Measurements from ENCODE around the gene CDKL1. TPM values are rescaled to one million over a fixed set of nuclear protein-coding genes. Genes with fewer than 3 reads are reported as not detected.
A peak's percentile ranks its signal among the peaks of the same experiment; 100 is the strongest.

CDKL1 gene
- total RNA-seq, 2 experiments from 2014 or later: 12.1 to 13.7 TPM

- ATAC-seq (ENCODE audit: low read depth) (no peak), DNase-seq (no peak)
- H3K4me1 Mint-ChIP-seq: peaks cover 15% of the 10 kb centered on the region
- no peak overlapping the region for H3K27ac Mint-ChIP-seq
- H3K4me3 Mint-ChIP-seq: no peak overlapping the region
- H3K9me3 Mint-ChIP-seq: no peaks in the 10 kb centered on the region
- H3K27me3 Mint-ChIP-seq: peaks cover 2% of the 10 kb centered on the region
- POLR2A ChIA-PET: interaction anchor here (0.9 kb wide), 1 partner anchor 17 kb away, joined by 4 read pairs; no protein-coding TSS in a partner anchor
- H3K36me3 Mint-ChIP-seq: peaks cover 12% of the 10 kb centered on the region
These were observed 51.7 kb downstream of the CDKL1 start for GRCh38 chr14:50344876-50345563.

DNA sequence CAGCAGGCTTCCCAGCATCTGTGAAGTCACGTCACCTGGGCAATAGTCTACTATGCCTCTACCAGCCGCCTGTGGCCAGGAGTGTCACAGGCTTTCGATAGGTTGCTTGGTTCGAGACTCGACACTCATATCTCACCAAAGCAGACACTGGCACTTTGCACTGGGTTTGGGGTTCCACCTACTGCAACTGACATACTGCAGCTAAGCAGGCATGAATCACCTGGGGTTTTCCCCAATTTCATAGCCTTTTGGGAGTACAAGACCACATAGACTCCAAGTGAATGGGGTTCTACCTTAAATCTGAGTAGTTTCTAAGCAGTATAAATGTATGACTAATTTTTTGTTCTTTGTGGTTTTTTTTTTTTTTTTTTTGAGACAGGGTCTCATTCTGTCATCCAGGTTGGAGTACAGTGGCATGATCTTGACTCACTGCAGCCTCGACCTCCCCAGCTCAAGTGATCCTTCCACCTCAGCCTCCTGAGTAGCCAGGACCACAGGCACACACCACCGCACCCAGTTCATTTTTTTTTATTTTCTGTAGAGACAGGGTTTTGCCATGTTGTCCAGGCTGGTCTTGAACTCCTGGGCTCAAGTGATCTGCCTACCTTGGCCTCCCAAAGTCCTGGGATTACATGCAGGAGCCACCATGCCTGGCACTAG, 52.4 kb downstream of the CDKL1 start:
- POLR2A ChIA-PET: no interaction called here
- H3K4me3 Mint-ChIP-seq: no peak overlapping the region
- peaks cover 15% of the 10 kb centered on the region for H3K4me1 Mint-ChIP-seq
- DNase-seq (no peak), ATAC-seq (ENCODE audit: low read depth) (peak; percentile 51)
- H3K9me3 Mint-ChIP-seq: no peaks in the 10 kb centered on the region
- H3K36me3 Mint-ChIP-seq: peaks cover 13% of the 10 kb centered on the region
- H3K27ac Mint-ChIP-seq: no peak overlapping the region
- peaks cover 2% of the 10 kb centered on the region for H3K27me3 Mint-ChIP-seq

DNA sequence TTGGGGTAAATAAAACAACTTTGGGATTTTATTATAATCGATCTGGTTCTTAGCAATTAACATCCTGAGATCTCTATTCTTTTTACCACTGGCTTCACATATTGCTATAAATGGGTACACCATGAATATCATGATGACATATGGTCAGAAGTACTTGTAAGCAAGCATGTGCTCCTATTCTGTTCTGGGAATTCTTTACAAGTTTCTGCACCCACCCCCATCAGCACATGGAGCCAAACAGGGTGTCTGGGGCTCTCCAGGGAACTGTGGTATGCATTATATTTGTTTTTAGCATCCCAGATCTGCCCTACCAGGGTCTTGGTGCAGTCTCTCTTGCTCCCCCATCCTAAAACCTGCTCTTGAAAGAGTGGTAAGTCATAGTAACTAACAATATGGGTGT, 53.2 kb downstream of the CDKL1 start:
- Mint-ChIP-seq H3K36me3 (peaks cover 12% of the 10 kb centered on the region), H3K9me3 (no peaks in the 10 kb centered on the region), H3K27ac (no peak overlapping the region), H3K27me3 (no peaks in the 10 kb centered on the region), H3K4me1 (peaks cover 15% of the 10 kb centered on the region), H3K4me3 (no peak overlapping the region)
- ATAC-seq (ENCODE audit: low read depth): no peak
- no peak for DNase-seq
- POLR2A ChIA-PET: interaction anchor here (1.7 kb wide), 1 partner anchor 188 kb away, joined by 8 read pairs; the partner anchor contains the start of gene MAP4K5

DNA sequence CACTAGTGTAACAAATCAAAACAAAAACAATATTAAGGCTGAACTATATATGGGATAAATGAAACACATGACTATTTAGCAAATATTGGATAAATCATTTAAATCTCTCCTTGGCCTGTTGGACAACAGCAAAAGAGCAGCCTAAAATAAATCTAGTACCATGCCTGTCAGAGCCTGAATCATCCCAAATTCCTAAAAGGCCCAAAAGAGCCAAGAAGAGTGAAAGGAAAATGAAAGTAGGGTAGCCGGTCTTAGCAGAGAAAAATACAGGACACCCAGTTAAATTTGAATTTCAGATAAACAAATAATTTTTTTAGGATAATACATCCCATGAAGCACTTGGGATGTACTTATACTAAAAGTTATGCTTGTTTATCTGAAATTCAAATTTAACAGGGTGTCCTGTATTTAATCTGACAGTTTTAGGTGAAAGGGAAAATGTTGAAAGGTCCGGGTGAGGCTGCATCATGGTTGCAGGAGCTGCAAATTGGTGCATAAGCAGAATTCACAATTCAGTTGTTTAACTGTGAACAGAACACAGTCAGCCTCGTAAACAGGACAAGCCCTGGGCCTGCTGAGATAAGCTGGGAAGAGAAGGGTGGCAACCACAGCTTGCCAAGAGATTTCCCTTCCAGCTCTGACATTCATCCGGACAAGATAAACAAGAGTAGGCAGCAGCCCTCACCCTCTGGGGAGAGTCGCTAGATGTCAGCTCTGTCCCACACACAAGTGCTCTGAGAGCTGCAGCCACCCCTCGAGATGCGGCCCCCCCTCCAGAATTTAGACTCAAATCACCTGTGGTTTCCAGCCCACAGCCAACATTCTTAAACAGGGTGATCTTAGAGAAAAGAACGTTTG, 54.2 kb downstream of the CDKL1 start:
- H3K27ac Mint-ChIP-seq: peak overlapping the region; percentile 47
- no peaks in the 10 kb centered on the region for H3K9me3 Mint-ChIP-seq
- peaks cover 12% of the 10 kb centered on the region for H3K36me3 Mint-ChIP-seq
- H3K27me3 Mint-ChIP-seq: no peaks in the 10 kb centered on the region
- DNase-seq: peak; percentile 43
- peak; percentile 91 for ATAC-seq (ENCODE audit: low read depth)
- no peak overlapping the region for H3K4me3 Mint-ChIP-seq
- H3K4me1 Mint-ChIP-seq: peaks cover 15% of the 10 kb centered on the region
- POLR2A ChIA-PET: interaction anchor here (0.6 to 1.7 kb wide), 5 partner anchors 11 to 189 kb away, joined by 3 to 8 read pairs (median 4); partner anchors contain the start of gene MAP4K5

DNA sequence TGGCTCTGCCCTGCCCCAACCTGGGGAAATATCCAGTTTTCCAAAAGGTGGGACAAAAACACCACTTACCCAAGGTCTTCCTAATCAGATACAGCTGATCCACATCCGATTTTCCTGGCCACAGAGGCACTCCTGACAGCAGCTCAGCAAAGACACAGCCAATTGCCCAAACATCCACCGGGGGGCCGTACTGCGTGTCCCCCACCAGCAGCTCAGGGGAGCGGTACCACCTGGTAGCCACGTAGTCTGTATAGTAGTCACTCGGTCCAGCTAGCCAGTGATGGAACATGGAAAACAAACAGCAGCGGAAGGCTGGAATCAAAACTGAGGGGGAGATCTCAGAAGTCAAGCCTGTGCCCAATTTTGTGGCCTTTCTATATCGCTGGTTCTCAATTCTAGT, 55.7 kb downstream of the CDKL1 start:
- H3K4me3 Mint-ChIP-seq: no peak overlapping the region
- no peaks in the 10 kb centered on the region for H3K9me3 Mint-ChIP-seq
- peaks cover 21% of the 10 kb centered on the region for H3K4me1 Mint-ChIP-seq
- peaks cover 12% of the 10 kb centered on the region for H3K36me3 Mint-ChIP-seq
- no peak for DNase-seq
- no peak for ATAC-seq (ENCODE audit: low read depth)
- no peaks in the 10 kb centered on the region for H3K27me3 Mint-ChIP-seq
- no peak overlapping the region for H3K27ac Mint-ChIP-seq
- POLR2A ChIA-PET: no interaction called here

- H3K36me3 Mint-ChIP-seq: peaks cover 11% of the 10 kb centered on the region
- H3K4me3 Mint-ChIP-seq: no peak overlapping the region
- DNase-seq (no peak), ATAC-seq (ENCODE audit: low read depth) (no peak)
- POLR2A ChIA-PET: no interaction called here
- H3K27me3 Mint-ChIP-seq: no peaks in the 10 kb centered on the region
- no peak overlapping the region for H3K27ac Mint-ChIP-seq
- H3K4me1 Mint-ChIP-seq: peaks cover 24% of the 10 kb centered on the region
- H3K9me3 Mint-ChIP-seq: no peaks in the 10 kb centered on the region
These were observed 56.6 kb downstream of the CDKL1 start for GRCh38 chr14:50340045-50340444.

GRCh38 chr14:50339178-50339804, 57.4 kb downstream of the CDKL1 start:
- H3K4me3 Mint-ChIP-seq: no peak overlapping the region
- DNase-seq (no peak), ATAC-seq (ENCODE audit: low read depth) (no peak)
- peaks cover 22% of the 10 kb centered on the region for H3K4me1 Mint-ChIP-seq
- no peaks in the 10 kb centered on the region for H3K27me3 Mint-ChIP-seq
- peaks cover 7% of the 10 kb centered on the region for H3K36me3 Mint-ChIP-seq
- H3K27ac Mint-ChIP-seq: no peak overlapping the region
- no peaks in the 10 kb centered on the region for H3K9me3 Mint-ChIP-seq
- POLR2A ChIA-PET: no interaction called here

- Mint-ChIP-seq H3K9me3 (no peaks in the 10 kb centered on the region), H3K4me3 (no peak overlapping the region), H3K27me3 (no peaks in the 10 kb centered on the region), H3K27ac (no peak overlapping the region), H3K36me3 (peaks cover 7% of the 10 kb centered on the region), H3K4me1 (peaks cover 16% of the 10 kb centered on the region)
- ATAC-seq (ENCODE audit: low read depth): no peak
- DNase-seq: no peak
- POLR2A ChIA-PET: no interaction called here
These were observed 58.1 kb downstream of the CDKL1 start for GRCh38 chr14:50338587-50338986.

DNA sequence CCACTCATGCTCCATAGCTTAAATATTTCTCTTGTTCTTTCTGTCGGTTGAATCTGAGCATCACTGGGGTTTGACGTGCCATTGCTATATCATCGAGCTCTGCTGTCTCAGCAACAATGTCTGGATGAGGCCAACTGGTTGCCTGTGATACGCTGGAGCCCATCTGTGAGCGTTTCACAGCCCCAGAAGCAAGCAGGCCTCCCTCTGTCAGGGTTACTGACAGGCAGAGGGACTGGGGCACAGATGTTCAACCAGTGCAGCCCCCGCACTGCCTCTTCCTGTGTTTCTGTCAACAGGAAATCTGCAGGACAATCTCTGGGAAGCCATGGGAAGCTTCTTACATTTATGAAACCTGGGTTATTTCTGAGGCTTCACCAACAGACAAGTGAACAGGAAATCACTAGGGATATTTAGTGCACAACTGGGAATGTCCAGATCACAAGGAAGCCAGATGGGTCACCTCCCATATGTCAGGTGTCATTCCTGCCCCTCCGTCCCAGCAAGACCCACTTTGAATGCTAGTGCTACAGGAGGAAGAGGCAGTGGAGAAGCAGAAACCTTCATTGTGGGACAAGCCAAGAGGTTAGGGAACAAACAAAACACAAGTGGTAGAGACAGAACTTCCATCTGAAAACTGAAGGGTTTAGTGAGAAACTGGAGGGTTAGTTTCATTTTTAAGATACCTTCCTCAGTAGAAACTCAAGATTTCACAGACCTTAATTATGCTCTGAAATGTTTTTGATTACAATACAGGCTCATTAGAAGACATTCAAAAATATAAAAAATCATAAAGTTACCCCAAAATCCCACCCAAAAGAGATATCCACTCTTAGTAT, 60.5 kb downstream of the CDKL1 start:
- H3K4me3 Mint-ChIP-seq: peak overlapping the region; percentile 64
- peaks cover 11% of the 10 kb centered on the region for H3K4me1 Mint-ChIP-seq
- ATAC-seq (ENCODE audit: low read depth): peak; percentile 45
- no peak for DNase-seq
- H3K36me3 Mint-ChIP-seq: peaks cover 11% of the 10 kb centered on the region
- peak overlapping the region; percentile 66 for H3K27ac Mint-ChIP-seq
- no peaks in the 10 kb centered on the region for H3K27me3 Mint-ChIP-seq
- no peaks in the 10 kb centered on the region for H3K9me3 Mint-ChIP-seq
- POLR2A ChIA-PET: interaction anchor here (0.6 to 1.0 kb wide), 3 partner anchors 24 to 181 kb away, joined by 3 to 5 read pairs (median 3); partner anchors contain the start of genes DMAC2L and L2HGDH

DNA sequence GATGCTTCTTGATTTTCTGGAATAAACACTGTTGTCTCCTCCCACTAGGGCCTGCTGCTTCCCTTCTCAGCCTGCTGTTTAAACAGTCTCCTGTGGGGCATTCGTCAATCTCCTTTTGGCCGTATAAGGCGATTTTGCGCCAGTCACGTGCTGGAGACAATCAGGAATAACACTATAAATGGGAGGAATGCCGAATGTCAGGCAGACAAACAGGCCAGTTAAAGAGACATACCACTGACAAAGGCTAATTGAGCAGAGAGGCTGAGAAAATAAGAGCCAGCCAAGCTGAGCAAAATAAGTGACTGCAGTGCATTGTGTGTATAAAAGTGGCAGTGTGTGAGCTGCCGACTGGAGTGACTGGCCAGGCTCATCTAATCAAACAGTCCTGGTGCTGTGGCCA, 61.3 kb downstream of the CDKL1 start:
- Mint-ChIP-seq H3K4me3 (no peak overlapping the region), H3K27me3 (no peaks in the 10 kb centered on the region), H3K27ac (no peak overlapping the region), H3K36me3 (peaks cover 9% of the 10 kb centered on the region), H3K9me3 (no peaks in the 10 kb centered on the region), H3K4me1 (peaks cover 11% of the 10 kb centered on the region)
- no peak for DNase-seq
- ATAC-seq (ENCODE audit: low read depth): no peak
- POLR2A ChIA-PET: interaction anchor here (0.8 to 1.0 kb wide), 2 partner anchors 23 to 28 kb away, joined by 3 read pairs; partner anchors contain the start of genes DMAC2L and L2HGDH

- Mint-ChIP-seq H3K4me3 (no peak overlapping the region), H3K4me1 (peaks cover 11% of the 10 kb centered on the region), H3K9me3 (no peaks in the 10 kb centered on the region), H3K27ac (no peak overlapping the region), H3K27me3 (no peaks in the 10 kb centered on the region), H3K36me3 (peaks cover 8% of the 10 kb centered on the region)
- no peak for ATAC-seq (ENCODE audit: low read depth)
- POLR2A ChIA-PET: interaction anchor here (0.7 kb wide), 1 partner anchor 194 kb away, joined by 3 read pairs; no protein-coding TSS in a partner anchor
- no peak for DNase-seq
These were observed 62.5 kb downstream of the CDKL1 start for GRCh38 chr14:50334211-50334610.

DNA sequence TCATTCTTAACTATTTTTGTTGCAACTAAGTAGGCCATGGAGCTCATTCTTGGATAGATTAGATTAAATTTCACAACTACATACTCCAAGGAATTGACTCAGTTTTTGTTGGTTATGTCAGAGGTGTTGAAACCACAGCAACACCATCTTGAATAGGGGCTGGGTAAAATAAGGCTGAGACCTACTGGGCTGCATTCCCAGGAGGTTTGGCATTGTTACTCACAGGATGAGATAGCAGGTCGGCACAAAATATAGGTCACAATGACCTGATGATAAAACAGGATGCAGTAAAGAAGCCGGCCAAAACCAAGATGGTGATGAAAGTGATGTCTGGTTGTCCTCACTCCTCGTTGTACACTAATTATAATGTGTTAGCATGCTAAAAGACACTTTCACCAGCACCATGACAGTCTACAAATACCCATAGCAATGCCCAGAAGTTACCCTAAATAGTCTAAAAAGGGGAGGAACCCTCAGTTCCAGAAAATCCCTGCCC, 63.6 kb downstream of the CDKL1 start:
- DNase-seq: no peak
- Mint-ChIP-seq H3K9me3 (no peaks in the 10 kb centered on the region), H3K27me3 (no peaks in the 10 kb centered on the region), H3K27ac (no peak overlapping the region), H3K36me3 (peaks cover 7% of the 10 kb centered on the region), H3K4me1 (peaks cover 11% of the 10 kb centered on the region), H3K4me3 (no peak overlapping the region)
- POLR2A ChIA-PET: interaction anchor here (0.6 kb wide), 2 partner anchors 31 to 60 kb away, joined by 3 read pairs; no protein-coding TSS in a partner anchor
- no peak for ATAC-seq (ENCODE audit: low read depth)

Measured in activated naive CD8-positive, alpha-beta T cell treated with anti-CD3 and anti-CD28 coated beads, Interleukin-2, amount 10 ng/mL, durations not matched to agents 7 days and 5 days (primary cell).